K562 (cell line): ENCODE results near the gene NR1D1. TPM values are rescaled to one million over a fixed set of nuclear protein-coding genes. Genes with fewer than 3 reads are reported as not detected.

Experiments used
- ATAC-seq: fragments of 200-7000 bp; cut with Tn5 transposase; 3 replicates; pipeline ENCODE4 v1.9.1; 2020; ENCODE audit warnings: moderate library complexity
- BruUV-seq: library from RNA; stranded (reverse); fragments of 400-500 nt; replicated peaks from 2 replicates; lab custom pipeline; 2021; lab: Mats Ljungman, UMichigan
- CTCF ChIA-PET: fragments of 300-600 bp; formaldehyde crosslinking; extraction: SDS; loops from one replicate; lab custom pipeline; 2021; ENCODE audit warnings: low intra/inter-chr PET ratio; lab: Yijun Ruan, JAX
- POLR2A ChIA-PET: fragments of 300-600, 350-650 bp; sonication (Branson Sonifier 250); formaldehyde crosslinking; extraction: SDS; loops from one replicate; lab custom pipeline; 2021; ENCODE audit warnings: antibody characterized with exemption, inconsistent platforms; lab: Yijun Ruan, JAX
- DNase-seq, 4 experiments: peaks; one replicate each; pipeline versions ENCODE4 v3.0.0 to v3.0.0-alpha.2; 2011 to 2018; ENCODE audit warnings: low spot score in 3 of 4, mixed read lengths in 3 of 4; ENCODE audit errors: extremely low read depth in 1 of 4
- FAIRE-seq: peaks from 2 replicates; lab custom pipeline; 2011; peaks lifted over from hg19 to GRCh38; lab: Jason Lieb, UNC
- H2AFZ ChIP-seq: 2 replicates; pipeline ENCODE4 v1.6.0; 2011; ENCODE audit warnings: low read depth, low read length, control low read depth, inconsistent platforms
- H3K27ac ChIP-seq: fragments of 200-600 bp; 3 replicates; pipeline ENCODE4 v1.8.0; 2011; ENCODE audit warnings: low read depth, mild to moderate bottlenecking, control low read depth, inconsistent platforms, low read length, moderate library complexity, mixed read lengths; ENCODE audit errors: extremely low read depth
- H3K27me3 ChIP-seq, 2 experiments: fragments of 300-600 bp in 1 of 2; 2 replicates in 1 of 2; 3 replicates in 1 of 2; pipeline versions ENCODE4 v1.6.0 to v1.8.0; 2011; ENCODE audit warnings: inconsistent platforms in 2 of 2, low read length in 2 of 2, mild to moderate bottlenecking in 1 of 2, mixed read lengths in 1 of 2, moderate library complexity in 1 of 2; ENCODE audit not compliant: control insufficient read depth in 2 of 2, insufficient read depth in 2 of 2
- H3K36me3 ChIP-seq: fragments of 300-600 bp; 3 replicates; pipeline ENCODE4 v1.8.0; 2011; ENCODE audit warnings: mild to moderate bottlenecking, low read length, inconsistent platforms; ENCODE audit not compliant: control insufficient read depth, insufficient read depth
- H3K4me1 ChIP-seq, 2 experiments: fragments of 200-600 bp in 1 of 2; replicated peaks in 1 of 2; 2 replicates in 1 of 2; 3 replicates in 1 of 2; pipeline versions ENCODE4 v1.5.1 to v1.8.0; 2011; ENCODE audit warnings: inconsistent platforms in 2 of 2, low read length in 2 of 2, mild to moderate bottlenecking in 1 of 2, mixed read lengths in 1 of 2, moderate library complexity in 1 of 2; ENCODE audit not compliant: control insufficient read depth in 2 of 2, insufficient read depth in 2 of 2
- H3K4me2 ChIP-seq: 2 replicates; pipeline ENCODE4 v1.6.1; 2011; ENCODE audit warnings: low read length, control low read depth, inconsistent platforms, mixed read lengths; ENCODE audit not compliant: insufficient read depth
- H3K4me3 ChIP-seq: fragments of 200-600 bp; sonication (generic), shearing (Covaris generic); 2 replicates; pipeline ENCODE4 v1.5.1; 2016; ENCODE audit warnings: control low read depth, inconsistent platforms
- H3K79me2 ChIP-seq: fragments of 200-600 bp; 3 replicates; pipeline ENCODE4 v1.8.0; 2011; ENCODE audit warnings: low read length, inconsistent platforms; ENCODE audit not compliant: control insufficient read depth, insufficient read depth
- H3K9ac ChIP-seq, 2 experiments: 2 replicates each; pipeline versions ENCODE4 v1.6.0 to v1.6.1; 2011; ENCODE audit warnings: low read depth in 2 of 2, low read length in 2 of 2, control low read depth in 1 of 2, inconsistent platforms in 1 of 2, mild to moderate bottlenecking in 1 of 2, mixed read lengths in 1 of 2; ENCODE audit not compliant: insufficient read depth in 1 of 2
- H3K9me1 ChIP-seq: one replicate; pipeline ENCODE4 v1.6.0; 2011; ENCODE audit warnings: inconsistent platforms, mild to moderate bottlenecking, low read length, moderate library complexity; ENCODE audit not compliant: control insufficient read depth, insufficient read depth
- H3K9me3 ChIP-seq: replicated peaks from 2 replicates; pipeline ENCODE4 v1.5.1; 2011; ENCODE audit warnings: low read depth, low read length, inconsistent platforms; ENCODE audit not compliant: control insufficient read depth, insufficient read depth
- H4K20me1 ChIP-seq: replicated peaks from 2 replicates; pipeline ENCODE4 v1.6.1; 2011; ENCODE audit warnings: low read length, inconsistent platforms, mixed read lengths; ENCODE audit not compliant: control insufficient read depth, insufficient read depth
- ID3 ChIP-seq, 2 experiments: fragments of 250-450 bp in 1 of 2; fragments of 450-650 bp in 1 of 2; sonication (Bioruptor Pico) in 1 of 2; IDR thresholded peaks; 2 replicates each; pipeline versions ENCODE4 v1.6.1 to v1.8.0; 2016 to 2021; ENCODE audit warnings: mild to moderate bottlenecking in 2 of 2, moderate library complexity in 2 of 2, missing compliant biosample characterization in 1 of 2, missing genetic modification characterization in 1 of 2
- SPI1 ChIP-seq: IDR thresholded peaks from 2 replicates; pipeline ENCODE4 v1.6.1; 2011; ENCODE audit warnings: low read depth, low read length, control low read depth, borderline replicate concordance
- XRCC5 ChIP-seq: fragments of 200-400 bp; formaldehyde crosslinking; IDR thresholded peaks from 2 replicates; pipeline ENCODE4 v1.6.1; 2017; ENCODE audit warnings: low read depth, mild to moderate bottlenecking, low read length
- ZNF280B ChIP-seq: fragments of 250-450 bp; sonication (Bioruptor Pico); IDR thresholded peaks from 2 replicates; pipeline ENCODE4 v1.5.1; 2021; ENCODE audit warnings: mild to moderate bottlenecking
- WGBS: fragments of 100-300 bp; shearing (Covaris generic); methylation state at CpG from one replicate; pipeline ENCODE4 v1.1.6; 2016; ENCODE audit warnings: low coverage, mixed read lengths; ENCODE audit not compliant: insufficient coverage; ENCODE audit errors: missing lambda C conversion rate; 5-methylcytosine and 5-hydroxymethylcytosine counted together
- in situ Hi-C: fragments of 300-500 bp; cut with MboI; formaldehyde crosslinking; loops from 4 replicates; pipeline ENCODE4 v1.15.0; 2018; ENCODE audit warnings: inconsistent platforms, mixed read lengths
- intact Hi-C: fragments of 100-400 bp; cut with micrococcal nuclease; formaldehyde crosslinking; loops from 2 replicates; pipeline ENCODE4 v1.14.2; 2022
- polyA plus RNA-seq, 8 experiments: library from polyadenylated mRNA; depleted of rRNA in 4 of 8; stranded (reverse) in 5 of 8; unstranded in 3 of 8; fragments of >200 nt; fragmentation: Nextera tagmentation in 2 of 8; fragmentation: Illumina TruSeq in 1 of 8; extraction: Ambion mirVana in 2 of 8; extraction: Trizol in 1 of 8; gene quantifications; 2 replicates each; pipeline versions ENCODE4 v1.2.1 to v1.2.3, GENCODE V29; 2011 to 2014; ENCODE audit warnings: inconsistent platforms in 1 of 8, missing spikeins in 1 of 8
- total RNA-seq, 7 experiments: library from RNA; depleted of rRNA in 6 of 7; stranded (reverse); fragments of >200 nt in 6 of 7; fragmentation: Illumina TruSeq in 2 of 7; extraction: Trizol in 2 of 7; gene quantifications; 2 replicates each; pipeline versions ENCODE4 v1.2.1 to v1.2.3, GENCODE V29; 2011 to 2021; ENCODE audit warnings: low replicate concordance in 1 of 7
- TF ChIP-seq, protein P1 (sequence below), 2 experiments: fragments of 450-650 bp; IDR thresholded peaks; 2 replicates each; pipeline ENCODE4 v1.6.1; 2016

The NR1D1 gene
- total and polyA plus RNA-seq, 9 of the 15 experiments (the other 6 are each of a cell fraction or from before 2014, with no cell fraction given): 0.25 to 7.7 (median 0.65) TPM

GRCh38 chr17:40106760-40107521 lies 6.6 kb upstream of the NR1D1 start (continued):
- TF ChIP-seq, protein P1, sequence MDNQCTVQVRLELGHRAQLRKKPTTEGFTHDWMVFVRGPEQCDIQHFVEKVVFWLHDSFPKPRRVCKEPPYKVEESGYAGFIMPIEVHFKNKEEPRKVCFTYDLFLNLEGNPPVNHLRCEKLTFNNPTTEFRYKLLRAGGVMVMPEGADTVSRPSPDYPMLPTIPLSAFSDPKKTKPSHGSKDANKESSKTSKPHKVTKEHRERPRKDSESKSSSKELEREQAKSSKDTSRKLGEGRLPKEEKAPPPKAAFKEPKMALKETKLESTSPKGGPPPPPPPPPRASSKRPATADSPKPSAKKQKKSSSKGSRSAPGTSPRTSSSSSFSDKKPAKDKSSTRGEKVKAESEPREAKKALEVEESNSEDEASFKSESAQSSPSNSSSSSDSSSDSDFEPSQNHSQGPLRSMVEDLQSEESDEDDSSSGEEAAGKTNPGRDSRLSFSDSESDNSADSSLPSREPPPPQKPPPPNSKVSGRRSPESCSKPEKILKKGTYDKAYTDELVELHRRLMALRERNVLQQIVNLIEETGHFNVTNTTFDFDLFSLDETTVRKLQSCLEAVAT (IDR thresholded peaks at IDR 0.05): no peak
- no peak for TF ChIP-seq XRCC5
- TF ChIP-seq, all 486 proteins: peak for 0

DNA sequence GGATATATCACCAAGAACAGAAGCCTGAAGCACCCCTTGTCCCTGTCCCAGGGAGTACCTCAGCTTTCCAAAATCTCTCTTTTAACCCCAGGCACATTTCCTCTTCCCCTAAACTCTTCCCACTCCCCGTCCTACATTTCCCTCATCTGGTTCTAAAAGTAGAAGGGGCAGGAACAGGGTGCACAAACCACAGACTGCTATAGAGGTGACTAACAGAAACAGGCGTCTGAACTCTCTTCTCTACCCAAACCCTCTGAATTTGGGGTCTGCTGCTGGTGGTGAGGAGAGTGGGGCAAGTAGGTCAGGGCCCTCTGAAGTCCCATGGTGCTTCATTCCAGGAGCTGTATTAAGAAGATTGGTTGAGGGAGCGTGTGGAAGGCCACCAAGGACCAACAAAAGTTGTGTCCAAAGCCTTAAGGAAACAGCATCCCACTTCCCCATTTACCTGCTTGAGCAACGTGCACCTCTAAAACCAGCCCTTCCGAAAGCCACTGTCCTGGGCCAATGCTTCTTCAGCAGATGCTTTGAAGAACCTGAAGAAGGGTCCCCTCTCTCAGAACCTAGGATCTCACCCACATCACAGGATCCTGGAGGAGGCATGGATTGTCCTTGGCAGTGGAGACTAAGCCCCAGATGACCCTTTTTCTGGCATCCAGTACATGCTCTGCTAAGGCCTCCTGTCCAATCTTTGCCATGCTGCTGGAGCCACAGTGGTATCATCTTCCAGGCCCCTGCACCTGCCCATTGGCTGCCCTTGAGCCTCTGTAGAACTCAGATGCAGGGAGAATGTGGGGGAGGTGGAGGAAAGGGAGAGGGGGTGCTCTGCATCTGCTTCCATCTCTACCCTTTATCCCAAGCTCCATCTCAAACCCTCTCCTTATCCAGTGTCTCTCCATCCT lies 5.7 kb upstream of the NR1D1 start:
- Histone ChIP-seq H3K9ac (no peak overlapping the region), H3K27me3 (no peaks in the 10 kb centered on the region), H3K4me1 (peaks cover 54 to 63% of the 10 kb centered on the region in 2 experiments), H3K4me2 (no peak overlapping the region), H3K79me2 (no peaks in the 10 kb centered on the region), H3K9me3 (no peaks in the 10 kb centered on the region), H3K9me1 (no peaks in the 10 kb centered on the region), H3K36me3 (no peaks in the 10 kb centered on the region), H4K20me1 (no peaks in the 10 kb centered on the region), H3K27ac (no peak overlapping the region), H3K4me3 (no peak overlapping the region), H2AFZ (0 out of 2 replicates have a peak overlapping the region, but pooled peaks have one; percentile 7)
- intact Hi-C loops: no loop called here
- no TSS peak for BruUV-seq
- DNase-seq (no peak), FAIRE-seq (no peak), ATAC-seq (no peak)
- ChIA-PET POLR2A (interaction anchor here (0.6 to 0.7 kb wide), 3 partner anchors 15 to 201 kb away, joined by 3 read pairs; no protein-coding TSS in a partner anchor), CTCF (no interaction called here)
- in situ Hi-C loops: no loop called here
- TF ChIP-seq ID3 (CRISPR knock-in tag; IDR thresholded peaks at IDR 0.05): no peak
- TF ChIP-seq ID3 (tag; IDR thresholded peaks at IDR 0.05): no peak
- TF ChIP-seq ZNF280B (CRISPR knock-in tag): no peak
- TF ChIP-seq SPI1: peak; percentile 88
- 66% methylated on average over 5 of the region's 5 CpGs for WGBS
